Measurements from ENCODE around the gene TC2N.

The TC2N gene

GRCh38 chr14:91878274-91878673 is 10.9 kb upstream of the TC2N start:
- TF ChIP-seq, protein P1, sequence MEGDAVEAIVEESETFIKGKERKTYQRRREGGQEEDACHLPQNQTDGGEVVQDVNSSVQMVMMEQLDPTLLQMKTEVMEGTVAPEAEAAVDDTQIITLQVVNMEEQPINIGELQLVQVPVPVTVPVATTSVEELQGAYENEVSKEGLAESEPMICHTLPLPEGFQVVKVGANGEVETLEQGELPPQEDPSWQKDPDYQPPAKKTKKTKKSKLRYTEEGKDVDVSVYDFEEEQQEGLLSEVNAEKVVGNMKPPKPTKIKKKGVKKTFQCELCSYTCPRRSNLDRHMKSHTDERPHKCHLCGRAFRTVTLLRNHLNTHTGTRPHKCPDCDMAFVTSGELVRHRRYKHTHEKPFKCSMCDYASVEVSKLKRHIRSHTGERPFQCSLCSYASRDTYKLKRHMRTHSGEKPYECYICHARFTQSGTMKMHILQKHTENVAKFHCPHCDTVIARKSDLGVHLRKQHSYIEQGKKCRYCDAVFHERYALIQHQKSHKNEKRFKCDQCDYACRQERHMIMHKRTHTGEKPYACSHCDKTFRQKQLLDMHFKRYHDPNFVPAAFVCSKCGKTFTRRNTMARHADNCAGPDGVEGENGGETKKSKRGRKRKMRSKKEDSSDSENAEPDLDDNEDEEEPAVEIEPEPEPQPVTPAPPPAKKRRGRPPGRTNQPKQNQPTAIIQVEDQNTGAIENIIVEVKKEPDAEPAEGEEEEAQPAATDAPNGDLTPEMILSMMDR (IDR thresholded peaks at IDR 0.05; ENCODE audit: low read depth, low read length, missing control alignments), result no peak
- no peak overlapping the region for H3K4me3 ChIP-seq (ENCODE audit: low read depth, low read length)
- DNase-seq (ENCODE audit: low read depth), result no peak
- in situ Hi-C loops (cut with HindIII; ENCODE audit: low sequenced_read_pairs), result no loop called here

DNA sequence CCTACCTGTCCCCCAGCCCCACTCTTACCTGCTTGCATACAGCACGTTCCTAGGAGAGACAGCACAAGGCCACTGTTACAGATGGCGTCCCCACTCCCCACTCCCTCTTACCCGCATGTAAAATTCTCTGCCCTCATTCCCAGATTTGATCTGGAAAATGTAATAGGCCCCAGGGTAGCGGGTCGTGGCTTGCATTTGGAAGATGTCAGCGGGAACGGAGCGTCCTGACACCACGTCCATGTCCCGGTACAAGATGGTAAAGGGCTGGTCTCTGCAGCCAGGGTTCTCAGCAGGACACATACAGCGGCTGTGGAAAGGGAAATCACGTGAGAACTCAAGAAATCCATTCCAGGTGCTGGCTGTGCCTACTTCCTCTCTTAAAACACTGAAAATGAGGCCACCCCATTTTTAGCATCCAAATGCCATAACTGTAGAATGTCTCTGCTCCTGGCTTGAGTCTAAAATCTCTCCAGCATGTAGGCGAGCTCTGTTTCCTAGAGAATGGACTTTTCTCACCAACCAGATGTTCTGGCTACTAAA is 10.1 kb upstream of the TC2N start:
- no peak overlapping the region for H3K4me3 ChIP-seq (ENCODE audit: low read depth, low read length)
- DNase-seq (ENCODE audit: low read depth), result no peak
- in situ Hi-C loops (cut with HindIII; ENCODE audit: low sequenced_read_pairs), result no loop called here
- TF ChIP-seq, protein P1 (IDR thresholded peaks at IDR 0.05; ENCODE audit: low read depth, low read length, missing control alignments), result no peak

- in situ Hi-C loops (cut with HindIII; ENCODE audit: low sequenced_read_pairs), result no loop called here
- TF ChIP-seq, protein P1 (IDR thresholded peaks at IDR 0.05; ENCODE audit: low read depth, low read length, missing control alignments), result no peak
- no peak for DNase-seq (ENCODE audit: low read depth)
Observed at GRCh38 chr14:91876492-91876891, 9.2 kb upstream of the TC2N start.

GRCh38 chr14:91875525-91876286 is 8.4 kb upstream of the TC2N start:
- in situ Hi-C loops (cut with HindIII; ENCODE audit: low sequenced_read_pairs), result no loop called here
- TF ChIP-seq, protein P1 (IDR thresholded peaks at IDR 0.05; ENCODE audit: low read depth, low read length, missing control alignments), result no peak
- DNase-seq (ENCODE audit: low read depth), result no peak
- no peak overlapping the region for H3K4me3 ChIP-seq (ENCODE audit: low read depth, low read length)

More at GRCh38 chr14:91876492-91876891, 9.2 kb upstream of the TC2N start:
- no peak overlapping the region for H3K4me3 ChIP-seq (ENCODE audit: low read depth, low read length)

GRCh38 chr14:91873471-91874415 is 6.4 kb upstream of the TC2N start:
- TF ChIP-seq, protein P1 (IDR thresholded peaks at IDR 0.05; ENCODE audit: low read depth, low read length, missing control alignments), result no peak
- in situ Hi-C loops (cut with HindIII; ENCODE audit: low sequenced_read_pairs), result no loop called here
- H3K4me3 ChIP-seq (ENCODE audit: low read depth, low read length), result no peak overlapping the region
- DNase-seq (ENCODE audit: low read depth), result no peak

Measured in astrocyte of the cerebellum (primary cell).